ENCODE measurements around the gene CTNNA2.

- TF ChIP-seq TCFL5 (CRISPR knock-in tag; conservative IDR thresholded peaks at IDR 0.05): no peak
- TF ChIP-seq CBFB (CRISPR knock-in tag; IDR thresholded peaks at IDR 0.05): no peak
- no peak for TF ChIP-seq CTCF (IDR thresholded peaks at IDR 0.05 in 2 of 3, conservative IDR thresholded peaks at IDR 0.05 in 1 of 3; ENCODE audit: insufficient read depth in 2 of 3, low read depth in 1 of 3, low read length in 3 of 3)
- TF ChIP-seq SREBF2 (CRISPR knock-in tag; IDR thresholded peaks at IDR 0.05): no peak
- TF ChIP-seq MAX (CRISPR knock-in tag; IDR thresholded peaks at IDR 0.05): no peak
- TF ChIP-seq POLR2A (conservative IDR thresholded peaks at IDR 0.05): no peak
- no peak for TF ChIP-seq TAF1 (IDR thresholded peaks at IDR 0.05; ENCODE audit: control insufficient read depth, extremely low read depth, insufficient read depth, low read length, severe bottlenecking)
- no peak for TF ChIP-seq XRCC5 (IDR thresholded peaks at IDR 0.05; ENCODE audit: low read depth, low read length)
- no peak for TF ChIP-seq ZSCAN29 (IDR thresholded peaks at IDR 0.05)
- TF ChIP-seq USF2 (CRISPR knock-in tag; IDR thresholded peaks at IDR 0.05): no peak
- no peak for TF ChIP-seq FOXM1 (IDR thresholded peaks at IDR 0.05; ENCODE audit: low read depth)
- no peak for TF ChIP-seq FOXM1 (CRISPR knock-in tag; IDR thresholded peaks at IDR 0.05; ENCODE audit: low read depth)
- no peak for TF ChIP-seq ZNF165 (CRISPR knock-in tag; IDR thresholded peaks at IDR 0.05; ENCODE audit: borderline replicate concordance)
- no peak for TF ChIP-seq FOXK2 (conservative IDR thresholded peaks at IDR 0.05 in 1 of 2, IDR thresholded peaks at IDR 0.05 in 1 of 2; ENCODE audit: low read depth in 2 of 2)
These were observed 379.3 kb downstream of the CTNNA2 start for GRCh38 chr2:79892123-79892522.

Measured in K562 (cell line).